GM23248 (cell line): Measurements from ENCODE around the gene GARIN6. TPM values are rescaled to one million over a fixed set of nuclear protein-coding genes. Genes with fewer than 3 reads are reported as not detected.
A peak's percentile ranks its signal among the peaks of the same experiment; 100 is the strongest.

Source experiments
- DNase-seq: peaks from one replicate; pipeline ENCODE4 v3.0.0-alpha.2; 2015
- H2AFZ ChIP-seq: fragments of 200-600 bp; sonication (generic); 2 replicates; pipeline ENCODE4 v1.6.1; 2016; ENCODE audit warnings: antibody characterized with exemption
- H3F3A ChIP-seq: fragments of 200-600 bp; sonication (generic); 2 replicates; pipeline ENCODE4 v1.6.1; 2016; ENCODE audit warnings: mild to moderate bottlenecking, antibody characterized with exemption, mixed run types; ENCODE audit not compliant: insufficient read depth
- H3K27ac ChIP-seq: fragments of 200-600 bp; sonication (generic); 2 replicates; pipeline ENCODE4 v1.5.1; 2016; ENCODE audit warnings: mild to moderate bottlenecking
- H3K27me3 ChIP-seq: fragments of 200-600 bp; sonication (generic); replicated peaks from 2 replicates; pipeline ENCODE4 v1.6.1; 2016; ENCODE audit warnings: mild to moderate bottlenecking; ENCODE audit not compliant: insufficient read depth
- H3K36me3 ChIP-seq: fragments of 200-600 bp; sonication (generic); 2 replicates; pipeline ENCODE4 v1.6.1; 2016; ENCODE audit warnings: low read depth, mild to moderate bottlenecking
- H3K4me1 ChIP-seq: fragments of 200-600 bp; sonication (generic); 2 replicates; pipeline ENCODE4 v1.6.1; 2016; ENCODE audit warnings: mild to moderate bottlenecking; ENCODE audit not compliant: insufficient read depth
- H3K4me2 ChIP-seq: fragments of 200-600 bp; sonication (generic); one replicate; pipeline ENCODE4 v1.6.1; 2016; ENCODE audit warnings: mild to moderate bottlenecking; ENCODE audit not compliant: unreplicated experiment
- H3K4me3 ChIP-seq: fragments of 200-600 bp; sonication (generic); 2 replicates; pipeline ENCODE4 v1.5.1; 2016; ENCODE audit warnings: mild to moderate bottlenecking
- H3K79me2 ChIP-seq: fragments of 200-600 bp; sonication (generic); 2 replicates; pipeline ENCODE4 v1.6.1; 2016; ENCODE audit warnings: mild to moderate bottlenecking; ENCODE audit not compliant: insufficient read depth
- H3K9ac ChIP-seq: fragments of 200-600 bp; sonication (generic); 2 replicates; pipeline ENCODE4 v1.6.1; 2016; ENCODE audit warnings: mild to moderate bottlenecking
- H3K9me2 ChIP-seq: fragments of 200-600 bp; sonication (generic); 2 replicates; pipeline ENCODE4 v1.6.1; 2016; ENCODE audit warnings: mixed run types, mild to moderate bottlenecking, moderate library complexity; ENCODE audit not compliant: insufficient read depth
- H3K9me3 ChIP-seq: fragments of 200-600 bp; sonication (generic); one replicate; pipeline ENCODE4 v1.6.1; 2017; ENCODE audit warnings: low read depth
- H4K20me1 ChIP-seq: fragments of 200-600 bp; sonication (generic); 2 replicates; pipeline ENCODE4 v1.6.0; 2016; ENCODE audit not compliant: insufficient read depth
- EZH2 ChIP-seq: fragments of 200-600 bp; sonication (generic); IDR thresholded peaks from 2 replicates; pipeline ENCODE4 v1.6.1; 2018; ENCODE audit warnings: antibody characterized with exemption, mild to moderate bottlenecking; ENCODE audit not compliant: insufficient read depth, poor library complexity, severe bottlenecking
- EZH2phosphoT487 ChIP-seq: fragments of 200-600 bp; sonication (generic); IDR thresholded peaks from 2 replicates; pipeline ENCODE4 v1.6.1; 2018; ENCODE audit warnings: antibody characterized with exemption, moderate library complexity, mild to moderate bottlenecking, low read depth; ENCODE audit not compliant: insufficient read depth
- WGBS, 2 experiments: methylation state at CpG; one replicate each; pipeline ENCODE4 v1.1.6; 2015 to 2017; ENCODE audit warnings: low lambda C conversion rate in 2 of 2, low coverage in 1 of 2; ENCODE audit errors: missing lambda C conversion rate in 2 of 2; 5-methylcytosine and 5-hydroxymethylcytosine counted together
- in situ Hi-C: fragments of 300-500 bp; cut with MboI; formaldehyde crosslinking; loops from 2 replicates; pipeline ENCODE4 v1.15.0; 2020
- polyA plus RNA-seq: library from polyadenylated mRNA; unstranded; fragments of >200 nt; fragmentation: Nextera tagmentation; extraction: Ambion mirVana; gene quantifications from 2 replicates; pipeline ENCODE4 v1.2.1, GENCODE V29; 2016
- total RNA-seq: library from RNA; depleted of rRNA; stranded (reverse); fragments of >200 nt; shearing (Covaris generic); gene quantifications from 2 replicates; pipeline ENCODE4 v1.2.3, GENCODE V29; 2014

Gene GARIN6
- total and polyA plus RNA-seq, 2 experiments from 2014 or later, result not detected

DNA sequence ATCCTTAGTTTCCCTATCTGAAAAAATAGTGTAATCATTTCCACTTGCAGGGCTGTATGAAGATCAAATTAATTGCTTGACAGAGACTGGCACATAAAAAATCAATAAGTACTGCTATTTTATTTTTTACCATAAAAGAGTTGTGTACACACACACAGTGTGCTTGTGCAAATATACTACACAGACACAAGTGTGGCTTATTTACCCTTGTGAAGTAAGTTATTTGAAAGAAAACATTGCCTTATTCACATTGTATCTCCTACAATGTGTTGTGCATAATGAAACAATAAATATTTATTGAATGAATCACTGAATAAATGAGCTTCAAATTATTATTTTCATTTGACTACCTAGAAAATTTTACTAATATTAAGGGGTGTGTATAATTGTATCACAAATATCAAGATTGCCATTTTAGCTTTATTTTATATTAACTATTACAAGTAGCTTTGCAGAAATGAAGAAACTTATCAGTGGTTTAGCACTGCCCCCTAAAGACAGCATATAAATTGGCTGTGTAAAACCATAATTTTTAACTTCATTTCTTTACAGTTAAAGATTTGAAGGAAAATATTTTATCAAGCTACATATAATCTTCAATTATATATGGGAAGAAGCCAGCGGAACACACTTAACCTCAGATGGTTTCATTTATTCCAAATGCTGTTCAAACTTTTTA, 11.3 kb downstream of the GARIN6 start:
- Histone ChIP-seq H3K79me2 (no peaks in the 10 kb centered on the region), H3K4me1 (no peaks in the 10 kb centered on the region), H3K27ac (no peak overlapping the region), H2AFZ (no peak overlapping the region), H3K9ac (no peak overlapping the region), H4K20me1 (no peaks in the 10 kb centered on the region), H3K36me3 (no peaks in the 10 kb centered on the region), H3K9me3 (no peaks in the 10 kb centered on the region), H3K27me3 (no peaks in the 10 kb centered on the region), H3K4me3 (no peak overlapping the region), H3F3A (no peaks in the 10 kb centered on the region), H3K9me2 (no peaks in the 10 kb centered on the region), H3K4me2 (no peak overlapping the region)
- WGBS, 2 experiments, result 27% methylated on average over 1 of the region's 1 CpG
- DNase-seq, result peak; percentile 31
- TF ChIP-seq EZH2, result no peak
- no peak for TF ChIP-seq EZH2phosphoT487
- in situ Hi-C loops, result no loop called here

DNA sequence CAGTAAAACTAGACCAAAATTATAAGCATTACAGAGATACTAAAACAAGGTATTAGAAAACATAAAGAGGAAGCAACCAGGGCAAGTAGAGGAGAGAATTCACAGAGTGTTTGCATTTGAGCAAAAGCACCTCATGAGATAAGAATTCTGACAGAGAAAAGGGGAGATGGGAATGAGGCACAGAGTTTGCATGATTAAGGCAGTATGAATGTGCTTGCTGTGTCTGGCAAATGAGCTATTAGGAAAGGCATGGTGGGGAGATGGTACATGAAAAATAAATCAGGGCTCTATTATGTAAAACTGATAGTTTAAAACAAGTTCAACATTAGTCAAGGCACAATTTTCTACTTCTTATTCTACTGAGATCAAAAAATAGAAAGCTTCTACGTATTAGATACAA, 23.1 kb downstream of the GARIN6 start:
- no peak overlapping the region for H3K4me2 ChIP-seq
- H3K27ac ChIP-seq, result no peak overlapping the region
- DNase-seq, result peak; percentile 25
- H3K9me2 ChIP-seq, result no peaks in the 10 kb centered on the region
- WGBS, 2 experiments, result 11 to 24% methylated on average over 1 of the region's 1 CpG
- H2AFZ ChIP-seq, result no peak overlapping the region
- no peak overlapping the region for H3K9ac ChIP-seq
- H3K4me3 ChIP-seq, result no peak overlapping the region
- H3K36me3 ChIP-seq, result no peaks in the 10 kb centered on the region
- no peaks in the 10 kb centered on the region for H3F3A ChIP-seq
- H3K27me3 ChIP-seq, result no peaks in the 10 kb centered on the region
- no peaks in the 10 kb centered on the region; the same call in 1 of the 2 replicates for H4K20me1 ChIP-seq
- no peak for TF ChIP-seq EZH2
- no peak for TF ChIP-seq EZH2phosphoT487
- H3K79me2 ChIP-seq, result no peaks in the 10 kb centered on the region
- H3K9me3 ChIP-seq, result no peaks in the 10 kb centered on the region
- in situ Hi-C loops, result no loop called here
- no peaks in the 10 kb centered on the region for H3K4me1 ChIP-seq

DNA sequence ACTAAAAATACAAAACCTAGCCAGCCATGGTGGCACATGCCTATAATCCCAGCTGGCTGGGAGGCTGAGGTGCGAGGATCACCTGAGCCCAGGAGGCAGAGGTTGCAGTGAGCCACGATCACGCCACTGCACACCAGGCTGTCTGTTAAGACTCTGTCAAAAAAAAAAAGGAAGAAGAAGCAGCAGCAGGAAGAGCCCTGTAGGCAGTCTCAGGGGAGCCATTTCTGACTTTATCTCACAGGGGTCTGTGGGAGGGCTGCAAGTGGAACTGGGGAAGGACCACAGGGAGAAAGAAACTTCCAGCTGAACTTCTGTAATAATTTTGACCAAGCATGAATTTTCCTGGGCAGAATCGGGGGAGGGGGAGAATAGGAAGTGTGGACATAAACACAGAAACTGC, 32.7 kb downstream of the GARIN6 start:
- no peaks in the 10 kb centered on the region for H3K27me3 ChIP-seq
- no peak overlapping the region for H3K9ac ChIP-seq
- H3K79me2 ChIP-seq, result no peaks in the 10 kb centered on the region
- TF ChIP-seq EZH2phosphoT487 (no peak), EZH2 (no peak)
- no peaks in the 10 kb centered on the region for H3F3A ChIP-seq
- no peak overlapping the region for H3K27ac ChIP-seq
- in situ Hi-C loops, result no loop called here
- no peaks in the 10 kb centered on the region for H3K9me3 ChIP-seq
- H4K20me1 ChIP-seq, result no peaks in the 10 kb centered on the region
- no peak overlapping the region for H3K4me3 ChIP-seq
- no peaks in the 10 kb centered on the region for H3K4me1 ChIP-seq
- H2AFZ ChIP-seq, result no peak overlapping the region
- no peak for DNase-seq
- no peaks in the 10 kb centered on the region for H3K9me2 ChIP-seq
- H3K4me2 ChIP-seq, result no peak overlapping the region
- H3K36me3 ChIP-seq, result no peaks in the 10 kb centered on the region
- WGBS, 2 experiments, result 35 to 50% methylated on average over 4 of the region's 4 CpGs

DNA sequence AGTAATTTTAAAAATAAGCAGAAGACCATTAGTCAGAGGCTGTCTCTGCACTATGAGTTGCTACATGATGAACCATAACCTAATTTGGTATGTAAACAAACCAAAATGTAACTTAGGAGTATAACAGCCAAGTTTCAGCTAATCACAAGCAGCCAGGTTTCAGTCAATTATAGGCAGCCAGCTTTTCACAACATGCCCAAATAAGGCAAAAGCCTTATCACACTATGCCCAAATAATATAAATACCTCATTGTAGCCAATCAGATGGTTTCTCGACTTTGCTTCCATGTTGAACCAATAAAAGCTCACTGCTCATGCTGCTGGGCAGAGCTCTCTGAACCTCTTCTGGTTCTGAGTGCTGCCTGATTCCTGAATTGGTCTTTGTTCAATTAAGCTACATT, 38.6 kb downstream of the GARIN6 start:
- no peaks in the 10 kb centered on the region for H3K9me3 ChIP-seq
- H3K4me1 ChIP-seq, result no peaks in the 10 kb centered on the region
- 14 to 28% methylated on average over 1 of the region's 1 CpG for WGBS, 2 experiments
- no peaks in the 10 kb centered on the region for H3K9me2 ChIP-seq
- TF ChIP-seq EZH2 (no peak), EZH2phosphoT487 (no peak)
- no peaks in the 10 kb centered on the region for H4K20me1 ChIP-seq
- H2AFZ ChIP-seq, result no peak overlapping the region
- H3K79me2 ChIP-seq, result no peaks in the 10 kb centered on the region
- H3K27ac ChIP-seq, result no peak overlapping the region
- in situ Hi-C loops, result no loop called here
- no peak for DNase-seq
- H3K4me3 ChIP-seq, result no peak overlapping the region
- H3K36me3 ChIP-seq, result no peaks in the 10 kb centered on the region
- no peaks in the 10 kb centered on the region for H3K27me3 ChIP-seq
- H3K4me2 ChIP-seq, result no peak overlapping the region
- no peaks in the 10 kb centered on the region for H3F3A ChIP-seq
- no peak overlapping the region for H3K9ac ChIP-seq

DNA sequence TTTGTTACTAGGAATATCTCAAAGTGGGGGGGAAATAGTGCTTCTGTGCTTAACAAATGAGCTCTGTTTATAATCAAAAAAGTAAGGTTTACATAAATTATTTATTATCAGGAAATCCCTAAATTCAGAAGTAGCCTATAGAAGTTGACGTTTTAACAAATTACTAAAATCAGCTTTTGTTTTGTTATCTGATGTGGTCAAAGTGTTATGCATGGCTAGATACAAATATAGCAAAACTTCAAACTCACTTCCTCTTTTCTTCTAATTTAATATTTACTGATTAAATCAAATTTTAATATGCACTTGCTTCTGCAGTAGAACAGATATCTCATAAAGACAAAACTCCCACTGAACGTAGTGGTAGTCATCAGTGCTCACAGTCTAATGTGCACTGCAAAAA, 47.5 kb downstream of the GARIN6 start:
- Histone ChIP-seq H3K4me2 (no peak overlapping the region), H3K27me3 (no peaks in the 10 kb centered on the region; the same call in 1 of the 2 replicates), H3K9me3 (no peaks in the 10 kb centered on the region), H3K4me3 (no peak overlapping the region), H4K20me1 (no peaks in the 10 kb centered on the region), H3K27ac (no peak overlapping the region), H3F3A (no peaks in the 10 kb centered on the region), H3K4me1 (no peaks in the 10 kb centered on the region), H2AFZ (no peak overlapping the region), H3K79me2 (no peaks in the 10 kb centered on the region), H3K9ac (no peak overlapping the region), H3K36me3 (no peaks in the 10 kb centered on the region), H3K9me2 (no peaks in the 10 kb centered on the region)
- TF ChIP-seq EZH2, result no peak
- TF ChIP-seq EZH2phosphoT487, result no peak
- no peak for DNase-seq
- WGBS, 2 experiments, result 23 to 29% methylated on average over 2 of the region's 2 CpGs
- in situ Hi-C loops, result no loop called here
